H9 (cell line): ENCODE measurements around the gene SZT2. TPM values are rescaled to one million over a fixed set of nuclear protein-coding genes. Genes with fewer than 3 reads are reported as not detected.

Experiments used
- DNase-seq: peaks from one replicate; pipeline ENCODE4 v3.0.0-alpha.2; 2017
- H2AFZ ChIP-seq: one replicate; pipeline ENCODE4 v1.6.1; 2013; ENCODE audit warnings: mild to moderate bottlenecking, low read length, control low read depth, moderate library complexity
- H2AK5ac ChIP-seq: 2 replicates; pipeline ENCODE4 v1.6.1; 2013; ENCODE audit warnings: low read length, control low read depth, mixed read lengths; ENCODE audit not compliant: insufficient read length
- H2BK120ac ChIP-seq: one replicate; pipeline ENCODE4 v1.6.1; 2013; ENCODE audit warnings: low read depth, mild to moderate bottlenecking, low read length, control low read depth, inconsistent platforms; ENCODE audit not compliant: poor library complexity, severe bottlenecking
- H2BK12ac ChIP-seq: 2 replicates; pipeline ENCODE4 v1.6.1; 2013; ENCODE audit warnings: low read length, control low read depth, mixed read lengths, low read depth; ENCODE audit not compliant: insufficient read length
- H2BK15ac ChIP-seq: 2 replicates; pipeline ENCODE4 v1.6.1; 2013; ENCODE audit warnings: low read depth, low read length, control low read depth
- H2BK20ac ChIP-seq: one replicate; pipeline ENCODE4 v1.6.1; 2013; ENCODE audit warnings: low read depth, mild to moderate bottlenecking, low read length, control low read depth, inconsistent platforms; ENCODE audit not compliant: poor library complexity, severe bottlenecking
- H2BK5ac ChIP-seq: 2 replicates; pipeline ENCODE4 v1.6.1; 2013; ENCODE audit warnings: low read length, control low read depth, mixed read lengths; ENCODE audit not compliant: insufficient read length
- H3K14ac ChIP-seq: 2 replicates; pipeline ENCODE4 v1.6.1; 2013; ENCODE audit warnings: low read length, control low read depth; ENCODE audit not compliant: insufficient read depth
- H3K18ac ChIP-seq: 2 replicates; pipeline ENCODE4 v1.6.1; 2013; ENCODE audit warnings: low read depth, mild to moderate bottlenecking, mixed read lengths, low read length, control low read depth; ENCODE audit not compliant: insufficient read length
- H3K23ac ChIP-seq: 2 replicates; pipeline ENCODE4 v1.6.1; 2013; ENCODE audit warnings: low read length, control low read depth, mixed read lengths, low read depth; ENCODE audit not compliant: insufficient read length
- H3K23me2 ChIP-seq: 2 replicates; pipeline ENCODE4 v1.6.1; 2013; ENCODE audit warnings: low read depth, mild to moderate bottlenecking, mixed read lengths, low read length, control low read depth; ENCODE audit not compliant: insufficient read length, poor library complexity, severe bottlenecking
- H3K27ac ChIP-seq: 2 replicates; pipeline ENCODE4 v1.5.1; 2013; ENCODE audit warnings: low read length, control low read depth, mixed read lengths, low read depth; ENCODE audit not compliant: insufficient read length
- H3K27me3 ChIP-seq: 2 replicates; pipeline ENCODE4 v1.6.1; 2013; ENCODE audit warnings: low read length, control low read depth, inconsistent platforms; ENCODE audit not compliant: insufficient read depth
- H3K4ac ChIP-seq: 2 replicates; pipeline ENCODE4 v1.6.1; 2013; ENCODE audit warnings: low read depth, mild to moderate bottlenecking, control low read depth, inconsistent platforms, low read length, moderate library complexity
- H3K4me1 ChIP-seq: 2 replicates; pipeline ENCODE4 v1.6.1; 2013; ENCODE audit warnings: low read length, control low read depth, inconsistent platforms; ENCODE audit not compliant: insufficient read depth
- H3K4me2 ChIP-seq: 2 replicates; pipeline ENCODE4 v1.6.1; 2013; ENCODE audit warnings: low read length, control low read depth, mixed read lengths; ENCODE audit not compliant: insufficient read length, insufficient read depth
- H3K56ac ChIP-seq: 2 replicates; pipeline ENCODE4 v1.6.1; 2013; ENCODE audit warnings: low read depth, mild to moderate bottlenecking, mixed read lengths, low read length, control low read depth; ENCODE audit not compliant: insufficient read length
- H3K79me1 ChIP-seq: 2 replicates; pipeline ENCODE4 v1.6.1; 2013; ENCODE audit warnings: low read depth, mild to moderate bottlenecking, moderate library complexity, low read length, control low read depth, inconsistent platforms; ENCODE audit not compliant: insufficient read depth, poor library complexity, severe bottlenecking
- H3K79me2 ChIP-seq: 2 replicates; pipeline ENCODE4 v1.6.1; 2013; ENCODE audit warnings: low read length, control low read depth, inconsistent platforms; ENCODE audit not compliant: insufficient read depth
- H3K9ac ChIP-seq: 2 replicates; pipeline ENCODE4 v1.6.1; 2013; ENCODE audit warnings: low read length, control low read depth, mixed read lengths; ENCODE audit not compliant: insufficient read length; ENCODE audit errors: extremely low read depth
- H3K9me3 ChIP-seq: one replicate; pipeline ENCODE4 v1.6.1; 2013; ENCODE audit warnings: low read depth, low read length, inconsistent platforms; ENCODE audit not compliant: control insufficient read depth
- H3T11ph ChIP-seq: one replicate; pipeline ENCODE4 v1.6.1; 2013; ENCODE audit warnings: mild to moderate bottlenecking, low read length, control low read depth, inconsistent platforms
- H4K20me1 ChIP-seq: one replicate; pipeline ENCODE4 v1.6.1; 2013; ENCODE audit not compliant: control insufficient read depth, insufficient read length, insufficient read depth
- H4K5ac ChIP-seq: 2 replicates; pipeline ENCODE4 v1.6.1; 2013; ENCODE audit warnings: low read depth, mild to moderate bottlenecking, mixed read lengths, low read length, control low read depth; ENCODE audit not compliant: insufficient read length
- H4K8ac ChIP-seq: replicated peaks from 2 replicates; pipeline ENCODE4 v1.6.1; 2013; ENCODE audit warnings: low read length, control low read depth, mixed read lengths, low read depth; ENCODE audit not compliant: insufficient read length
- H4K91ac ChIP-seq: 2 replicates; pipeline ENCODE4 v1.6.1; 2013; ENCODE audit warnings: low read depth, mild to moderate bottlenecking, moderate library complexity, mixed read lengths, low read length, control low read depth; ENCODE audit not compliant: insufficient read length
- H3K27ac Mint-ChIP-seq, 3 experiments: 2 replicates in 2 of 3; 3 replicates in 1 of 3; pipeline ENCODE4 v1.8.0; 2020 to 2021; ENCODE audit warnings: mixed read lengths in 3 of 3, mild to moderate bottlenecking in 1 of 3, moderate library complexity in 1 of 3
- H3K27me3 Mint-ChIP-seq: 2 replicates; pipeline ENCODE4 v1.8.0; 2021; ENCODE audit warnings: low read depth, mild to moderate bottlenecking, moderate library complexity, mixed read lengths
- H3K36me3 Mint-ChIP-seq, 3 experiments: 2 replicates in 2 of 3; 3 replicates in 1 of 3; pipeline ENCODE4 v1.8.0; 2020 to 2021; ENCODE audit warnings: low read depth in 3 of 3, mixed read lengths in 3 of 3; ENCODE audit not compliant: insufficient read depth in 1 of 3
- H3K4me1 Mint-ChIP-seq, 2 experiments: 2 replicates each; pipeline ENCODE4 v1.8.0; 2020; ENCODE audit warnings: mixed read lengths in 2 of 2
- H3K4me3 Mint-ChIP-seq, 2 experiments: 2 replicates in 1 of 2; 3 replicates in 1 of 2; pipeline ENCODE4 v1.8.0; 2020 to 2021; ENCODE audit warnings: mild to moderate bottlenecking in 2 of 2, mixed read lengths in 2 of 2, moderate library complexity in 1 of 2
- H3K9me3 Mint-ChIP-seq, 2 experiments: 2 replicates in 1 of 2; 3 replicates in 1 of 2; pipeline ENCODE4 v1.8.0; 2020; ENCODE audit warnings: mild to moderate bottlenecking in 2 of 2, mixed read lengths in 2 of 2, moderate library complexity in 1 of 2
- WGBS: extraction: QIAGEN DNeasy Blood & Tissue Kit; methylation state at CpG from one replicate; pipeline ENCODE4 v1.1.7; 2013; ENCODE audit warnings: missing lambda C conversion rate, low lambda C conversion rate, mixed read lengths; ENCODE audit not compliant: insufficient read length; ENCODE audit errors: extremely low coverage; 5-methylcytosine and 5-hydroxymethylcytosine counted together
- total RNA-seq: library from RNA; stranded (reverse); gene quantifications from 2 replicates; pipeline ENCODE4 v1.2.1, GENCODE V29; 2021
- TF ChIP-seq, protein P1 (sequence below): fragments of 200-600 bp; sonication (generic); conservative IDR thresholded peaks from 3 replicates; pipeline ENCODE4 v1.8.0; 2021; ENCODE audit warnings: antibody characterized with exemption, mild to moderate bottlenecking

Gene SZT2
- total RNA-seq, 1 experiment from 2014 or later: 16.8 TPM

DNA sequence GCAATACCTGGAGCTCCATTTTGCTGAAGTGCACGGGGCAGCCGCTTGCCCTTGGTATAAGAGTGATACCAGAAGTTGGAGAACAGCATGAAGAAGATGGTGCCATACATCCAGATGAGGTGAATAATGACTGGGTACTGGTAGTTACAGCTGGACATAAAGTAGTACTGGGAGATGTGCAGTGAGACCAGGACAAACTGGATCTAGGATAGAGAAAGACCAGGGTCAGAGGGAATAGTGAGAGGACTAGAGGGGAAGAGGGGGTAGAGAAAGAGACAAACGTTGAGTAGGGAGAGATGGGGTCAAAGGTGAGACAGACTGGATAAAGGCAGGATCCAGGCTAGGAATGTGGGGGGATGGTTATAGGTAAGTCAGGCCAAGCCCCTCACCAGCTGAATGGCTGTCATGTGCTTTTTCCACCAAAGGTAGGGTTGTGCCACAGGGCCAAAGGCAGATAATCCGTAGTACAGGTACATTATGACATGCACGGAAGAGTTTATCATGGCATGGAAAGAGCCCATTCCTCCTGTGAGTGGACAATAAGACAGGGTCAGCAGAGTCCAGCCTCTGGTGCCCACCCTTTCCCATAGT is 25.7 kb upstream of the SZT2 start:
- peaks cover 15% of the 10 kb centered on the region; the same call in 1 of the 2 replicates for H3K79me2 ChIP-seq
- H3T11ph ChIP-seq: no peak overlapping the region
- no peak overlapping the region for H3K23ac ChIP-seq
- Mint-ChIP-seq H3K9me3 (no peaks in the 10 kb centered on the region), H3K4me1 (peaks cover 48 to 62% of the 10 kb centered on the region in 2 experiments), H3K36me3 (peaks cover 47 to 58% (median 55%) of the 10 kb centered on the region in 3 experiments), H3K27me3 (no peaks in the 10 kb centered on the region), H3K4me3 (no peak overlapping the region), H3K27ac (peak overlapping the region; percentile 2 to 11 (median 8); a peak in 4 of 7 replicates)
- H3K27ac ChIP-seq: no peak overlapping the region
- no peak overlapping the region for H3K18ac ChIP-seq
- H4K5ac ChIP-seq: no peak overlapping the region
- H3K4me2 ChIP-seq: no peak overlapping the region
- H3K14ac ChIP-seq: no peak overlapping the region
- no peaks in the 10 kb centered on the region for H3K9me3 ChIP-seq
- H2BK12ac ChIP-seq: no peak overlapping the region
- H2BK120ac ChIP-seq: no peak overlapping the region
- H4K20me1 ChIP-seq: no peaks in the 10 kb centered on the region
- H3K79me1 ChIP-seq: peaks cover 14% of the 10 kb centered on the region
- H3K4me1 ChIP-seq: peaks cover 6% of the 10 kb centered on the region; the same call in 1 of the 2 replicates
- H3K27me3 ChIP-seq: no peaks in the 10 kb centered on the region
- H3K4ac ChIP-seq: no peak overlapping the region
- H3K9ac ChIP-seq: no peak overlapping the region
- H2BK5ac ChIP-seq: no peak overlapping the region
- H2BK15ac ChIP-seq: no peak overlapping the region
- TF ChIP-seq, protein P1, sequence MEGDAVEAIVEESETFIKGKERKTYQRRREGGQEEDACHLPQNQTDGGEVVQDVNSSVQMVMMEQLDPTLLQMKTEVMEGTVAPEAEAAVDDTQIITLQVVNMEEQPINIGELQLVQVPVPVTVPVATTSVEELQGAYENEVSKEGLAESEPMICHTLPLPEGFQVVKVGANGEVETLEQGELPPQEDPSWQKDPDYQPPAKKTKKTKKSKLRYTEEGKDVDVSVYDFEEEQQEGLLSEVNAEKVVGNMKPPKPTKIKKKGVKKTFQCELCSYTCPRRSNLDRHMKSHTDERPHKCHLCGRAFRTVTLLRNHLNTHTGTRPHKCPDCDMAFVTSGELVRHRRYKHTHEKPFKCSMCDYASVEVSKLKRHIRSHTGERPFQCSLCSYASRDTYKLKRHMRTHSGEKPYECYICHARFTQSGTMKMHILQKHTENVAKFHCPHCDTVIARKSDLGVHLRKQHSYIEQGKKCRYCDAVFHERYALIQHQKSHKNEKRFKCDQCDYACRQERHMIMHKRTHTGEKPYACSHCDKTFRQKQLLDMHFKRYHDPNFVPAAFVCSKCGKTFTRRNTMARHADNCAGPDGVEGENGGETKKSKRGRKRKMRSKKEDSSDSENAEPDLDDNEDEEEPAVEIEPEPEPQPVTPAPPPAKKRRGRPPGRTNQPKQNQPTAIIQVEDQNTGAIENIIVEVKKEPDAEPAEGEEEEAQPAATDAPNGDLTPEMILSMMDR: no peak
- H3K56ac ChIP-seq: no peak overlapping the region
- H2BK20ac ChIP-seq: no peak overlapping the region
- no peak for DNase-seq
- H3K23me2 ChIP-seq: peaks cover 20% of the 10 kb centered on the region
- H4K91ac ChIP-seq: no peak overlapping the region
- H2AFZ ChIP-seq: no peak overlapping the region
- no peak overlapping the region for H2AK5ac ChIP-seq
- no CpG with 5 or more reads among the region's 5 CpGs for WGBS
- H4K8ac ChIP-seq: no peak overlapping the region
